Right ventricle myocardium superior (tissue), 1 donor: ENCODE measurements around the gene CTRB2. TPM values are rescaled to one million over a fixed set of nuclear protein-coding genes. Genes with fewer than 3 reads are reported as not detected.
A peak's percentile ranks its signal among the peaks of the same experiment; 100 is the strongest.
"Not testable (repeated sequence)": the region's sequence is repeated elsewhere in the genome, so short reads cannot be mapped to it uniquely, and the experiment has no call there.

Experiments
- ATAC-seq: fragments of 200-7000 bp; cut with Tn5 transposase; one replicate; pipeline ENCODE4 v1.9.1; 2020; ENCODE audit warnings: mild to moderate bottlenecking; ENCODE audit not compliant: poor library complexity
- DNase-seq: peaks from one replicate; pipeline ENCODE4 v3.0.0-alpha.2; 2020
- intact Hi-C: fragments of 100-400 bp; cut with DNase I; formaldehyde crosslinking; loops from one replicate; pipeline ENCODE4 v1.11.2; 2022
- total RNA-seq: library from RNA; stranded (reverse); fragmentation: NEBNext Ultra II Directional; extraction: Animal tissue kit (Norgen Biotek cat#: 25700); gene quantifications from one replicate; pipeline ENCODE4 v1.2.1, GENCODE V29; 2021
- donor health status: DM: no; HTN: yes; CAD: no; lungs with severe emphysema.

CTRB2 gene
- total RNA-seq, 1 donor from 2014 or later = not detected

DNA sequence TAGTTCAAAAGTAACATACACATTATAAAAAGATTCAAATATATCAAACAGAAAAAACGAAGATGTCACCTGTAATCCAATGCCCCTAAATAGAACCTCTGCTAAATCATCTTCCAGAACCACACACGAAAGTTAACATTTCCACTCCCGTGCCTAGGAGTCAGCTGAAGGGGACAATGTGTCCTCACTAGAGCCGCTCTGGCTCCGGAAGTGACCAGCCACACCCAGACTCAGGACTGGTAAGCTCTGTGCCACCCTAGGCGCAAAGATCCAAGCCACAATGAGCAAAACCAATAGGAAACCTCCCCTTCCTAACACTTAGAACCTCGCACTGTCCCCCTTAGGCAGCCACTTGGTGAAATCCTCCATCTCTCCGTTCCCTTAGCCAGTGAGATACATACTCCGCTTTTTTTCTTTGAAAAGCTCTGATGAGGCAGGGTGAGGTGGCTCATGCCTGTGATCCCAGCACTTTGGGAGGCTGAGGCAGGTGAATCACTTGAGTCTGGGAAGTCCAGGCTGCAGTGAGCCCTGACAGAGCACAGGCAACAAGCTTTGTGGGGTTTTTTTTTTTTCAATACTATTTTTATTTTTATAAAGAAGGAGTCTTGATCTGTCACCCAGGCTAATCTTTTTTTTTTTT lies 23.6 kb upstream of the CTRB2 start:
- ATAC-seq = peak; percentile 18
- intact Hi-C loops = loop anchor here (5.0 kb wide), 1 partner anchor 157 kb away; no protein-coding TSS in a partner anchor
- no peak for DNase-seq

DNA sequence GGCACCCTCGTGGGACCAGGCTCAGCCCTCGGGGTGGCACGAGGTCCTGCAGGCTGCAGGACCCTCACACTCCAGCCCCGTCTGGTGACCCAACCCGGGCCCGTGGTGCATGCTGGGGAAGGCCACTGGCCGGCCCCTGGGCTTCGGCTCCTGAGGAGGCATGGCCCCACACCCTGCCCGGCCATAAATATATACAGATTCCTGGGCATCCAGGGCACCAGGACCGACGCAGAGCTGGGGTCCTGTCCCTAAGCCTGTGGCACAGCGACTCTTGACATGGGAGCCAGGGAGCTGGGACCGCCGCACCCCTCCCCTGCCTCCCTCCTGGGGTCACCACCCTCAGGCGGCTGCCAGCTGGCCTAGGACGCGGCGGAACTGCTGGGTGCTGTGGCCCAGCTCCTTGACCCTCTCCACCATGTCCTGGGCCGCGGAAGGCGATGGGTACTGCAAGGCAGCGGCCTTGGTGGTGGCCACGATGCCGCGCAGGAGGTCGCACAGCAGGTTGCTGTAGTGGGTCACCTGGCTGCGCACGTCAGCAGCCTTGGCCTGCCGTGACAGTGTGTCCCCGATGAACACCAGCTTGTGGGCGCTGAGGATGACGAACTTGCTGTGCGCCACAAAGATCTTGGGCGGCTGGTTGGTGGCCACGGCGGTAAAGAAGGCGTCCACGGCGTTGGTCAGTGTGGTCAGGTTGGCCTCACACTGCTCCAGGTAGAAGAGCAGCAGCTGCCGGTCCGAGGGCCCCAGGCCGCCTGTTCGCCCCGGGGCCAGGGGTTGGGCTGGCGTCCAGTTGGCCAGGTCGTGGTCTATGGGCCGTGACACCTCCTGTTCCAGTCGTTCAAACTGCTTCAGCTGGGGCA lies 22.4 kb upstream of the CTRB2 start:
- intact Hi-C loops = loop anchor here (5.0 kb wide), 1 partner anchor 158 kb away; no protein-coding TSS in a partner anchor
- no peak for ATAC-seq
- DNase-seq = no peak

DNA sequence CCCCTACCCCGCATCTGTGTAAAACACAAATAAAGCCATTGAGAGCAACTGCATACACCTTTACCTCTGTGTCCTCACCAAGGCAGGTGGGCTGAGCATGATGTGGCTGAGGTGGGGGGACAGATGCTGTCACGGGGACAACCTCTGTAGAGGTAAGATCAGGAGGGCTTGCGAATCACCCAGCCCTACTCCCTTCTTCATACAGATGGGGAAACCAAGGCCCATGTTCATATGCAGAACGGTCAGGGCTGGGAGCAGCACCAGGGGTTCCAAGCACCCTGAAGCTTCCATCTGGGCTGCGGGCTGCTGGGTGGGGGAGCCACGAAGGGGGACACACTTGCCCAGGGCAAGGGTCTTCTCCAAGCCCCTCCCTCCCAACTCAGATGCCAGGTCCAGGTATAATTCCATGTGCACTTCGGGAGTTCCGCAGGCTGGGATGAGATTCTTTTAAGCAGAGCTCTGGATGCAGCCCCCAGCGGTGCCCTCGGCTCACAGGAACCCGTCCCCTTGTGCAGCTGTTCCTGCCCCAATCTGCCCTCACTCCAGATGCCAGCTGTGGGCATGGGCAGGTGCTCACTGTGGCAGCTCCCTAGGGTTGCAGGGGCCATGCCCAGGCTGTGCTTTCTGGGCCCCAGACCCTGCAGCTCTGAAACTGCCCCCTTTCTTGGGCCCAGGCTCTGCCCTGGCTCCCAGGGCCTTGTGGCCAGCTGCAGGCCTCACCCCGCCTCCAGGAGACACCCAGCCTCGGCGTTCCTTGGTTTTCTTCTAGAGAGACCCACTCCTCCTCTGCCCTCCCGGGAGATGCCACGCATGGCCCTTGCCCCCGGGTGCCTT lies 21.4 kb upstream of the CTRB2 start:
- intact Hi-C loops = no loop called here
- DNase-seq = no peak
- no peak for ATAC-seq

DNA sequence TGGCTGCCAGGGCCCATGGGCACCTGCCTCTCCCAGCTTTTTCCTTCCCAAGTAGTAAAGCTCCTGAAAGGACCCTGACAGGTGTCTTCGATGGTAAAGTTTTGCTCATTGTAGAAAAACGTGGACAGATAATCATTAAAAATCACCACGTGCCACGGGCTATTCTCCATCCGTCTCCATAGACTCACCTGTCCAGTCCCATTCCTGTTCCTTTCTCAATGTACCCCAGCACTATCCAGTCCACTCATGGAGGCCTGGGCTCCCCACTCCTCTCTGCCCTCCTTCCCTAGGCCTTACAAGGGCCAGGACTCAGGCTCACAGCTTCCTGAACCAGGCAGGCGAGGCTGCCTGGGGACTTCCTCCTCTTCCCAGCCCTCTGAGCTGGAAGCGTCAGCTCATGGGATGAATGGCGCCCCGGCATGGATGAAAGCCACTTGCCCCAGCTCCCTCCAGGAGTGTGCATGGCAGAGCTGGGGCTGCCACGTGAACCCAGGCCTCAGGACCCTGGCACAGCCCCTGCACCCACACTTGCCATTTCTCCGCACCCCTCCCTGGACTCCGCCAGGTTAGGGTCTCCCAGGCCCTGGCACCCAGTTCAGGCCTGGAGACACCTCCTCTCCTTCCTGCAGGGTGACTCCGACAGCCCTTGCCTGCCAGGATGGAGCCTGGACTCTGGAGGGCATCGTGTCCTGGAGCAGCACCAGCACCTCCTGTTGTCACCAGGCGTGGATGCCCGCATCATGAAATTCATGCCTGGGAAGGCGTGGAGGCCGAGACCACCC lies 20.6 kb upstream of the CTRB2 start:
- no peak for ATAC-seq

GRCh38 chr16:75226550-75227360 lies 19.8 kb upstream of the CTRB2 start:
- no peak for ATAC-seq
- no peak for DNase-seq
- intact Hi-C loops = no loop called here

More for the DNA sequence above, 20.6 kb upstream of the CTRB2 start:
- no peak for DNase-seq
- intact Hi-C loops = no loop called here

GRCh38 chr16:75225678-75226515 lies 18.9 kb upstream of the CTRB2 start:
- peak; percentile 7 for ATAC-seq
- no peak for DNase-seq
- intact Hi-C loops = loop anchor here (2.0 kb wide), 1 partner anchor 19 kb away; the partner anchor contains the start of gene CTRB2

DNA sequence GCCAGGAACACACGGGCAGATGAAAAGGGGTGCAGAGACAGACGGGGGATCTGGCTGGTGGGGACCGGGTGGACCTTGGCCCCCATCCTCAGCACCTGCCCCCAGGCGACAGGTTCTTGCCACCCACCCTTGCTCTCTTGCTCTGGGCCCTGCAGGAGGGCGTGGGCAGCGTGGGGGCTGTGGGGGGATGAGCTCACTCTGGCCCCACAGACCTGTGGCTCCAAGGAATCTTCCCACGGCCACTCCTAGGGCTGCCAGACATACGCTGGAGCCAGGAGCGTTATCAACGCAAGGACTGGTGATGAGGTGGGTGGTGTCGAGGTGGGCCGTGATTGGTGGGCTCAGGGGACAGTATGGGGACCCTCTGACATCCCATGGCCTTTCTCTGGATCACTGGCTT lies 18.1 kb upstream of the CTRB2 start:
- ATAC-seq = no peak
- intact Hi-C loops = loop anchor here (2.0 kb wide), 1 partner anchor 18 kb away; the partner anchor contains the start of gene CTRB2
- DNase-seq = no peak

- intact Hi-C loops = loop anchor here (2.0 kb wide), 1 partner anchor 18 kb away; the partner anchor contains the start of gene CTRB2
- no peak for ATAC-seq
- no peak for DNase-seq
Measured at GRCh38 chr16:75224306-75225082, 17.5 kb upstream of the CTRB2 start.

- ATAC-seq, DNase-seq, intact Hi-C loops: not testable (repeated sequence)
Measured at GRCh38 chr16:75223129-75223528, 16.2 kb upstream of the CTRB2 start.

DNA sequence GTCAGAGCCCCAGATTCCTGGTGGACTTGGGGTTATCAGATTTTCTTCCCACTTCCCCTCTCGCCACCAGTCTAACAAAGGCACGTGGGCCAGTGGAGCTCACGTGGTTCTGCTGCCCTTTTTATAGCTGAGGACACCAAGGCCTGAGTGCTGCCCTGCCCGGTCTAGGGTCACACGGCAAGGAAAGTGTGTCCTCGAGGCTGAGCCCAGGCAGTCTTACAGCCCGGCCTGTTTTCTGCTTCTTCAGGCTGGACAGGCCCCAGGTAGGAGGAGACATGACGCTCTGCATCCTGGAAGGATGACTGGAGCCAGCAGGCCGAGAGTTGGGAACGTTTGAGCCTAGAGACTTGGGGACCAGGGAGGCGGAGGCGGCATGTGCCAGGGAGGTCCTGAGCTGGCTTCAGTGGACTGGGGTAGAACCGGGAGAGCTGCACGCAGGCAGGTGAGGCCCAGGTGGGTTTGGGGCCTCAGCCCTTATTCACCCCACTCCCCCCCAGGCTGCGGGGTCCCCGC lies 15.4 kb upstream of the CTRB2 start:
- intact Hi-C loops = no loop called here
- no peak for DNase-seq
- ATAC-seq = no peak

DNA sequence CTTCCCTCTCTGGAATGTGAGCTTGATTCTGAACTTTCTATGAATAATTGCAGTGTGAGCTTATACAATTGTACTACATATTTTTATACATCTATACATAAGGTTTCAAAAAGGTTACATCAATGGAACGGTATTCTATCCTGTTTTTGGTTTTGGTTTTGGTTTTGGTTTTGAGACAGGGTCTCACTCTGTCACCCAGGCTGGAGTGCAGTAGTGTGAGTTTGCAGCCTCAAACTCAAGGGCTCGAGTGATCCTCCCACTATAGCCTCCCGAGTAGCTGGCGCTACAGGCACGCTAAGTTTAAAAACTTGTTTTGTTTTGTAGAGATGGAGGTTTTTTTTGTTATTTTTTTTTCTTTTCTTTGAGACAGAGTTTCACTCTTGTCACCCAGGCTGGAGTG lies 12.9 kb upstream of the CTRB2 start:
- DNase-seq (no peak), ATAC-seq (no peak)
- intact Hi-C loops = no loop called here

GRCh38 chr16:75219088-75219487 lies 12.1 kb upstream of the CTRB2 start:
- ATAC-seq = no peak
- no peak for DNase-seq

GRCh38 chr16:75218256-75219076 lies 11.5 kb upstream of the CTRB2 start, which contains the start of gene CTRB1:
Gene CTRB1, plus strand, starts transcription at chr16:75218988. Its CDS starts 20 bp downstream, at chr16:75219008.
- ATAC-seq (no peak), DNase-seq (no peak)
- intact Hi-C loops = no loop called here

More at GRCh38 chr16:75219088-75219487, 12.1 kb upstream of the CTRB2 start:
- intact Hi-C loops = no loop called here

DNA sequence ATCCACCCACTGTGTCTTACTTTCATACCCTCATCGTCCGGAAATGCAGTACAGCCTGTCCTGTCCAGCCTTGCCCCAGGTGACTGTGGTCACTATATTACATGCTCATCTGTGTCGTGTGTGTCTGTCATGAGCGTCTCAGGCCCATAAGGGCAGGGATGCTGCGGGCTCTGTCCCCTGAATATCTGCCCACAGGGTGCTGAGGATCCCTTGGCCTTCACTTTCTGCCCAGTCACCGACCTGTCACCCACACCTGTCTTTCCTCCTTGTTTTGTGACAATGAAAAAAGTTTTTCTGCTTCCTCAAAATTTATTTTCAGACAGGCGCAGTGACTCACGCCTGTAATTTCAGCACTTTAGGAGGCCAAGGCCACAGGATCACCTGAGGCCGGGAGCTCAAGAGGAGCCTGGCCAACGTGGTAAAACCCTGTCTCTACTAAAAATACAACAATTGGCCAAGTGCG lies 10.5 kb upstream of the CTRB2 start:
- ATAC-seq (no peak), DNase-seq (no peak)
- intact Hi-C loops = no loop called here

- no peak for DNase-seq
- no peak for ATAC-seq
- intact Hi-C loops = no loop called here
Measured at GRCh38 chr16:75216576-75216975, 9.6 kb upstream of the CTRB2 start.
